GM18520 (cell line): Measurements from ENCODE around the gene SLC39A13.

ENCODE experiments used
- ATAC-seq: cut with Tn5 transposase; IDR thresholded peaks from one replicate; pipeline ENCODE4 v1.9.1; 2021; ENCODE audit not compliant: unreplicated experiment

SLC39A13 gene

DNA sequence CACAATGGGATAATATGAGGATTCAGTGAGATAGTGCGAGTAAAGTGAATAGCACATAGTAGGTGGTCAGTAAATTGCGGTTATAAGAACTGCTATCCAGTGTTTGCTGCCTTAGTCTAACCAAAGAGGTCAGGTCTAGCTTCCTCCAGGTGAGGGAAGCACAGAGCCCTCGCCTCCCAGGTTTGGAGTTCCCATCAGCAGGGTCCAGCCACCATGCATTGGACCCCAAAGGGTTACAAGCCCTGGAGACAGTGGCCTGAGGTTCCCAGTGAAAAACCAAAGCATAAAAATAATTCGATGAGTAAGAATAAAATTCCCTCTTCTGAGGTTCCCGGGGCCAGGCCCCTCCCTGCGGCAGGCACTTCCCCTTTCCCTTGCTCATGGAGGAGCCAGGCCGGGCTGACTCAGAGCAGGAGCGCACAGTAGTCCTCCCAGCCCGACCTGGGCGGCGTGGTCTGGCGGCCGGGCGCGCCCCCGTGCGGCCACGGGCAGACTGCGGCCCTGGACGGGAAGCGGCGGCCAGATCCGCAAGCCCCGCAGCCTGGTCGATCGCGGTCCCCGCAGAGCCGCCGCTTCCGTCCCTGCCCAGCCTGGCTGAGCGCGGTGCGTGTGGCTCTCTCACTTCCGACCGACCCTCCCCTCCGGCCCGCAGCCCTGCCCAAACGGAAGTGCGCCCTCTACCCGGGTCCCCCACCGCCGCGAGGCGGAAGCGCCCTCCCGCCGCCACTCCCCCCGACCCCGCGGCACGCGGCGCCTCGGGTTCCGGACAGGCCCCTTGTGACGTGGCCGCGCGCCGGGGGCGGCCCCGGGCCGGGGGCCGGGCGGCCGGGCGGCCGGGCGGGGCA, at the start of gene SLC39A13:
Gene SLC39A13 (plus strand): TSS at position 845 of the 845 bp plus-strand sequence. CDS start 1,505 bp downstream, outside the sequence.
- peak; percentile 77 for ATAC-seq

DNA sequence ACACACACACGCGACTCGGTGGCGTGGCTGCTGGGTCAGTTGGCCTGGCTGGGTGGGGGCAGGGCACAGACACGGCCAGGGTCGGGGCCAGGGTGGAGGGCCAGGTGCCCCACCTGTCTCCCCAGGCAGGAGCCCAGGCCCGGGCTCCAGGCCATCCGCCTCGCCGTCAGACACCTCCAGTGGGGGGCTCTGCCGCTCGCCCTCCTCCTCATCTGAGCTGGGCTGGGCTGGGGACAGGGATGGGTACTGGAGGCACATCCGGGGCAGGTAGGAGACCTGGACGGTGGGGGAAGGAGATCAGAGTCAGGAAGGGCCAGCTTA, 49.7 kb upstream of the SLC39A13 start:
- no peak for ATAC-seq

DNA sequence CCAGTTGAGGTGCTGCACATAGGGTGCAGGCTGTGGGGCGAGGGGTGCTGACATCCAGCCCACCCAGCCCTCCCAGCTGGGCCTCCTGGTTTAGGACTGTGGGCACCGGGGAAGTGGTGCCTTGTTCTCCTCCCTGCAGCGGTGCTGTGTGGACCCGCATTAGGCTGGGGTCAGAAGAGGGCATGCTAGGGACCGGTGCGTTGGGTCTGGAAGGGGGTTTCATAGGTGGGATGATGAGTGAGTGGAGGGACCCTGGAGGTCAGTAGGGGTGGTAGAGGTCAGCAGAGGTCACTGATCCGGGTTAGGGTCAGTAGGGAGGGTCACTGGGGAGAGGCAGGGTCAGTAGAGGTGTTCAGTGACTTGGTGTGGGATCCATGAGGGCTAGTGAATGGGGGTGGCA, 49.2 kb upstream of the SLC39A13 start:
- no peak for ATAC-seq

DNA sequence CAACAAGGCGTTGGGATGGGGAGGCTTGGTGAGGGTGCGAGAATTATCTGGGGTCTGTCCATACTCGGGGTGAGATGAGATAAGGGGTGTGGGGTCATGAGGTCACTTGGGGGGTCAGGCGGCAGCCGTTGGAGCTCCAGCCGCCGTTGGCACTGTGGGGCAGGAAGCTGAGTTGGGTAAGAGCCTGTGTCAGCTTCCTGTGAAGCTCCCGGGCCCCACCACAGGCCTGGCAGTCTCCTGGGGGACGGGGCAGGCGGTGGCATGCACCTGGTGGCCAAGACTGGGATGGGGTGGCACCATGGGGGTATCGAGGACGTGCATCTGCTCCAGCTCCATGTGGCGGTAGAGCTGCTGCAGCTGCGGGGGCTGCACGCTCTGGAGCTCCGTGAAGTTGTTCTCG, 48.8 kb upstream of the SLC39A13 start:
- ATAC-seq: no peak

DNA sequence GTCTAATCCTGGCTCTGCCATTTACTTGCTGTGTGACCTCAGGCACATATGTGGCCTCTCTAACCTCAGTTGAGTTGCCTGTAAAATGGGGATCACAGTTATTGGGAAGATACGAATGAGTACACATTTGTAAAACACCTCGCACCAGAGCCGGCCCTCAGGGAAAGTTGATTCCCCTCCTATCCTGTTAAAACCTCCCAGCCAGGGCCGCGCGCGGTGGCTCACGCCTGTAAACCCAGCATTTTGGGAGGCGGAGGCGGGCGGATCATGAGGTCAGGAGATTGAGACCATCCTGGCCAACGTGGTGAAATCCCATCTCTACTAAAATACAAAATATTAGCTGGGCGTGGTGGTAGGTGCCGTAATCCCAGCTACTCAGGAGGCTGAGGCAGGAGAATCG, 48.0 kb upstream of the SLC39A13 start:
- ATAC-seq: no peak

DNA sequence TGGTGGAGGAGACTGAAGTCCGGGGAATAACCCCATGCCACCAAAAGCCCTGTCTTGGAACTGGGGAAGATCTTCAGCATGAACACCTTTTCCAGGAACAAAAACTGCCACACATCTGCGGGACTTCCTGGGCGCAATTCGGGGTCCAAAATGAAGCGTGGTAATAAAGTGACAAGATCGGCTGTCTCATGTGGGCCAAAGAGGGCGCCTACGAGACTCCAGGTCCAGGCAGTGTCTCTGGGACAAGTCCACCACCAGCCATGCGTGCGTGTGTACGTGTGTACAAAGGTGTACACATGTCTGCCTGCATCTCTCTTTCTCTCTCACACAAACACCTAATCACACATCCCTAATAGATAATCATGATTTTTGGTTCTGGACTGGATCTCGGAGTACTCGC, 47.0 kb upstream of the SLC39A13 start:
- ATAC-seq: no peak

DNA sequence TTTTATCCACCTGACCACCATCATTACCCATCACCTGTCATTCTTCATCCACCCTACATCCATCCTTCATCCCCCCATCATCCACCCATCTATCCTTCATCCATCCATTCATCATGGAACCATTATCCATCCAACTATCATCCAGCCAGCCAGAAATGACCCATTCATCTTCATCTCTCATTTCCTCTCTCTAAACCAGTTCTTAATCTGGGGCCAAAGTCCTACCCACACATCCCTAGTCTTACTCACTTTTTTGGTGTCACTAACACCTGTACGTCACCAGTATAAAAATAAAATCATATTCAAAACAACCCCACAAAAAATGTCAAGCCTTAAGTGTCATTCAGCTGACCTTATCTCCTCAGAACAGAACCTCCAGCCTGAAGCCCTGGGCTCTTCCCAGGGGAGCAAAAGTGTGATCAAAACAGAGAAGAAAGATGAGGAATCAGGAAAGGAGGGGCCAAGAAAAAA, 42.3 kb upstream of the SLC39A13 start:
- no peak for ATAC-seq

DNA sequence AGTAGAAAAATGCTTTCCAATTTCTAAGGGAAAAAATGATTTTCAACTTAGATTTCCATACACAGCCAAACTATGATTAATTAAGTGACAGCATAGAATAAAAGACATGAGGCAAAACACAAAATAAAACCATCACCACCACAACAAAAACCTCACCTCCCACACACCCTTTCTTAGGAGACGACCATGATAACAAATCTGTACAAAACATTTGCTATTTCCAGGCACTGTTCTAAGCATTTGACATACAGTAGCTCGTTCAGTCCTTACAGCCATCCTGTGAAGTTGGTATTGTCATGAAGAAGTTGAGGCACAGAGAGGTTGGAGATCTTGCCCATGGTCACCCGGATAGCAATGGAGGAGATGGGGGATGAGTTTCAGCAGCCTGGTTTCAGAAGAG, 38.7 kb upstream of the SLC39A13 start:
- no peak for ATAC-seq

DNA sequence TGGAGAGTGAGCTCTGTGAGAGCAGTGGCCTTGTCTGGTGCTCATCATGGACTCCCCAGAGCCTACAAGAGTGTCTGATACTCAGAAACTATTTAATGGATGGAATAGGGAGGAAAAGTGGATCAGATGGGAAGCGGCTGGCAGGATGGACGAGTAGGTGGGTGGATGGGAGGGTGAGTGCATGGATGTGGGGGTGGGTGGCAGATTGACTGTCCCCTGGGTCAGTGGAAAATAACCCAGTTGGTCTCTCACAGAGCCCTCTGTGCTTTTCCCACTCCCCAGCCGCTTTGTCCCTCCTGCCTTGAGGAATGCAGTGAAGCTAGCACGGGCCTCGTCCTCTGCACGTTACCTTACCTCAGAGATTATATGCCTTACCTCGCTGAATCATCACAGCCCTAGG, 36.0 kb upstream of the SLC39A13 start:
- ATAC-seq: no peak

DNA sequence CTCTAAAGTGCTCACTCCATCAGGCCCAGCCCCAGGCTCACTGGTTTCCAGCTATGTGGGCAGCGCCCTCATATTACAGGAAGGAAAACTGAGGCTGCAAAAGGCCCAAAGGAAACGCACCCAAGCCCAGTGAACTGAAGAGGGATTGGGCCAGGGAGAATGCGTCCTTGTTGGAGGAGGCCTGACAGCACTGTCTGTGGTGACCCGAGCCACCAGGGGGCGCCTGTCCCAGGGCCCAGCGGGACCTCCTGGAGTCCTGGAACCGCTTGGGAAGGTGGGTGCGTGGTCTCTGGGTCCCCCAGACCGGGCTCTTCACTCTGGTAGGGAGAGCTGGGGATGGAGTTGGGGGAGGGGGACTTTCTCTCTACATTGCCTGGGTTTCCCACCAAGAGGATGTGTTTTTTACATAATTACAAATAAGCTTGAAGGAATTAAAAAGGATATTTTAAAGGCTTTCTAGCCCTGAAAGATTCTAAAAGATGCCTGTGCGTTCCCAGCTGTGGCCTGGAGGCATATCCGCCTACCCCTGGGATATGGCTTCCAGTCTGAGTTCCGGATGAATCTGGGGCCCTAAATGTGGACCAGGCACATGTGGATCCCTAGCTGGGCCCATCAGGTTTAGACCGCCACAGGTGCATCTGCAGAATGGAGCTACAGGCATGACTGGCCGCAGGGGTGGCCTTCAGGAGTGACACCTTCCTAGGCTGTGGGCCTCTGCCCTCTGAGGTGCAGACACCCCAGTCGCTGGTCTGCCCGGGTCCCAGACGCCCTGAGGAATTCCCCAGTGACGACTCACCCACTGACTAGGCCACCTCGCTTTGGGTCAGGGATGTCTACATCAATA, 34.3 kb upstream of the SLC39A13 start:
- no peak for ATAC-seq

DNA sequence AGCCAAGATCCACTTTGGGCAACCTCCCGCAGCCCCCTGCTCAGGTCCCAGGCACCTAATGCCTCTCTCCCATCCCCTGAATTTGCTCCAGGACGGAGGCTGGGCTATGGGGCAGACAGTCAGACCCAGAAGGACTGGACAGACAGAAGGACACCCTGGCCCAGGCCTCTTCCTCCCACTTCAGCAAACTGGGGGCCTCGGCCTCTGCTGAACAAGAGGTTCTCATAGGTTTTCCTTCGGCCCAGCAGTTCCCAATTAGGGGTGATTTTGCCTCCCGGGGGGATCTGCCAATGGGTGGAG, 33.7 kb upstream of the SLC39A13 start:
- ATAC-seq: no peak

DNA sequence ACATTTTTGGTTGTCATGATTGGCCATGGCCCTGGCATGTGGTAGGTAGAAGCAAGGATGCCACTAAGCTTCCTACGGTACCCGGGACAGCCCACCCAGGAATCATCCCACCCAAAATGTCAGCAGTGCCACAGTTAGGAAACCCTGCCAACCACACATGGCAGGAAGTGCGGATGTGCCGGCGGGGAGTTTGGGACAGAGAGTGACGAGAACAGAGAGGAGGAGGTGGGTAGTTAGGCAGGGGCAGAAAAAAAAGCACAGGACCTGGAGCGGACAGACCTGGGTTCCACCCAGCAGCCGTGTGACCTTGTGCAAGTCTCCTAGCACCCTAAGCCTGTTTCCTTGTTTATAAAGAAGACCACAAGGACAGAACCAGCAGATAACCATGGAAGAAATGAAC, 33.4 kb upstream of the SLC39A13 start:
- ATAC-seq: no peak

DNA sequence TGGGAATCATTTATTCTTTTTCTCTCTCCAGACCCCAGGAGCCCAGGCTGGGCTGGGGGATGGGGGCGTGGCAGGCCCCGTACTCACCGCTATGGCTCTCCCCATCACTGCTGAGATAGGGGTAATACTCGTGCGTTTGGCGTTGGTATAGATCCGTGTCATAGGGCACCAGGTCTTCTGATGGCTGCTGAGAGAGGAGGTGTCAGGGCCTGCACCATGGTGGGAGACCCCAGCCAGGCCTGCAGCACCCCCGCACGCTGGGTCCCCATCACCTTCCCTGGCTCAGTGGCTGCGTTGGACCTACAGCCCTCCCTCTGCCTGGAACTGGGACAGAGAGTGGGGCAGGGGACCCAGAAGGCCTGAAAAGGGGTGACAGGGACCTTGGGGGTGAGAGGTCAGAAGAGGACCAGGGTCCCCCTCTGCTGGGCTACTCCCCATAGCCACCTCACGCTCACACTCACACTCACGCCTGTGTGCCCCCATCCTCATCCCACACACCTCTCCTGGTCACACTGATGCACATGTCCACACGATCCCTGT, 32.8 kb upstream of the SLC39A13 start:
- ATAC-seq: no peak

DNA sequence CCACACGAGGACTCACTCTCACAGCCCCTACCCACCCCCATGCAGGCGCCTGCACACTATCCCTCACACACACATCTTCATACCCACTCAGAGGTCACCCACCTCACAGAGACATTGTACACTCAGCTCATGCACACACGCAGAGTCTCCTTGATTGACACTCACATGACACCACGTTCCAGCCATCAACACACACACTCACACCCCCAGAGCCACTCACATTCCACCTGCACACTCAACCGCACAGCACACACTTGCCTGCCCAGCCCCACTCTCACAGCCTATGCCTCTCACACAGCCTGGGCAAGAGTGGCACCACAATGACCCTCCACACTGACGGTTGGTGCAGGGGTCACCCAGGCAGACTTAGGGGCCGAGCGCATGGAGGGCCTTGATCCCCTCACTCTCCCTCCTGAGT, 32.3 kb upstream of the SLC39A13 start:
- no peak for ATAC-seq

DNA sequence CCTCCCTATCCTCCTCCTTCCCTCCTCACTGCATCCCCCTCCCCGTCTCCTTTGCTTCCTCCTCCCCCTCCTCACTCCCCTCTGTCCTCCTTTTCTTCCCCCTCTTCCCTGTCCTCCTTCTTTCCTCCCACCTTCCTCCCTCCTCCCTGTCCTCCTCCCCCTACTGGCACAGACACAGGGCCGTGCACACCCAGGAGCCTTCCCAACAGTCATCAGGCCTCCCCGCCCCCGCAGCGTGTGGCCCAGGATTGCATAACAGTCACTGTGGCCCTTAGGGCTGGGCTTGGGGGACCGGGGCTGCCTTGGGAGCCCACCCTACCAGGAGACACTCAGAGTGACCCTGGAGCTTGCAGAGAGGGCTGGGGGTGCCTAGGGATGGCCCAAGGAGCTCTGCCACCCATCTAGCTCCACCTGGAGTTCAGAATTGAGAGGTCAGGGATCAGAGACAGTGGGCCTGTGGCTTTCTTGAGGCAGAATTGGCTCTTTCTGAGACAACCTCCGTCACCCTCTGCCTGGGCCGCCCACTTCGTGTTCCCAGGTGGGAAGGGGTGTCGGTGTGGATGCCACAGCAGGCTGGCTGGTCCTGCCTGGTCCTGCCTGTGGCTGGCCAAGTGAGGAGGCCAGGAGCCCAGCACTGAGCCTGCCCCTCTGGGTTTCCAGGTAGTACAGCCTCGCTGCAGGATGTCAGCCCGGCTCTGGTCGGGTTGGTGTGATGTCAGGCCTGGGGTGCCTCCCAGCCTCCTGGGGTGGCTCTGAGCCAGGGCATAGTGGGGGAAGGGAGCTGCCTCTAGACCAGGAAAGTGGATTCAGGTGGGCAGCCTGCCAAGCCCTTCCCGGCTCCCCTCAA, 31.6 kb upstream of the SLC39A13 start:
- no peak for ATAC-seq

DNA sequence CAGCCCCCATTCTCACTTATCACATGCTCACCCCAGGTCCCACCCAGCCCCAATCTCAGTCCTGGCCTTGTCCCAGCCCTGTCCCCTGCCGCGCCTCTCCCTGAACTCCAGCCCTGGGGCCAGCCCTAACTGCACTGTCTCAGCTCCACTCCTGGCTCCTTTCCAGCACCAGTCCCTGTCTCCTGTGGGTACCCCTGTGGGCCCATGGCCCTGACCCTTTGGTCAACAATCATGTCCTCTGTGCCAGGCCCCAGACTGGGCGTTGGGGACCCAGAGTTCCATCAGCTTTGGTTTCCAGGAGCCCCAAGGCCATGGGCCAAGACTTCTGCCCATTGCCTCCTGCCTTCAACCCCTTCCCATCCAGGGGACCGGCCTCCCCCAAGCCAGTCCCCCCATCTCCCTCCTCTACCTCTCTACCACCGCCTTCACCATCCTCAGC, 30.8 kb upstream of the SLC39A13 start:
- ATAC-seq: no peak

DNA sequence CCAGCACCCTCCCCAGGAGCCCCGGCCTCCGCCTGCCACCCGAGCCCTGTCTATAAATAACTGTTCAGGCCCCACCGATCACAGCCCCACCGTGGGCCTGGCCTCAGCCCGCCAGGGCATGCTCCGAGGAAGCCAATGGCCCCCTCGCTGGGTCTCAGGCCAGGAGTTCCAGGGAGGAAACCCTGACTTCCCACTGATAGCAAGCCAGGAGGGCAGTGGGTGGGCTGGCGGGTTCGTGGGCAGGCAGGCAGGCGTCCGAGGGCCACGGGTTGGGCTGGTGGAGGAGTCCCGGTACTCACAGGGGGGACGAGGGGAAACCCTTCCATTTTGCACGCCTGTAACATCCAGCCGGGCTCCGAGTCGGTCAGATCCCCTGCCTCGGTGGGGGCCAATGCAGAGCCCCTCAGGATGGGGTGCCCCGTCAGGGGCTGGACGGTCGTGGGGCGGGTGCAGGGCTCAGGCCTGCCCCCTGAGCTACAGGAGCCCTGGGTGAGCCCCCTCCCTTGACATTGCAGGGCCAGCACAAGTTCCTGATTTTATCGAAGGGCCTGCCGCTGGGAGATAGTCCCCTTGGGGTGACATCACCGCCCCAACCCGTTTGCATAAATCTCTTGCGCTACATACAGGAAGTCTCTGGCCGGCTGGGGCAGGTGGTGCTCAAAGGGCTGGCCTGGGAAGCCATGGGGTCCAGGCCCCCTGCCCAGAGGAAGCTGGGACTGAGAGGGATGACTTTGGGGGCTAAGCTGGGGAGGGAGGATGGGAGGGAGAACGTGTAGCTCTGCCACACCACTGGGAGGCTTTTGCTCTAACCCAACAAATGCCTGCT, 30.2 kb upstream of the SLC39A13 start, which contains the start of gene SPI1:
Gene SPI1 (minus strand): TSS at position 538 of the 826 bp plus-strand sequence. CDS start 194 bp downstream, at position 344.
- ATAC-seq: peak; percentile 74

DNA sequence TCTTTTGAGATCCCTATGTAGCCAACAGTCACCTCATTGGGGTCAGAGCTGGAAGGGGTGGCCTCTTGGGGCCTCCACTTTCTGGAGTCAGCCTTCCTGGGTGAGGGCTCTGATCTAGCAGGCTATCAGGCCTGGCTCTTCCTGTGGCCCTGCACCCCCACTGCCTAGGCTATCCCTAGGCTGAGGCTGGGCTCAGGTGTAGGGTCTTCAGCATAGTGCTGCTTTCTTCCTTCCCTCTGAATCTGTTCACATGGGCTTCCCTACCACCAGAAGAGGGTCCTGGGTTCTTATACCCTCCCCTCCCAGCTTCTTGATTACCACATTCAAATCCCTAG, 29.6 kb upstream of the SLC39A13 start:
- ATAC-seq: no peak

DNA sequence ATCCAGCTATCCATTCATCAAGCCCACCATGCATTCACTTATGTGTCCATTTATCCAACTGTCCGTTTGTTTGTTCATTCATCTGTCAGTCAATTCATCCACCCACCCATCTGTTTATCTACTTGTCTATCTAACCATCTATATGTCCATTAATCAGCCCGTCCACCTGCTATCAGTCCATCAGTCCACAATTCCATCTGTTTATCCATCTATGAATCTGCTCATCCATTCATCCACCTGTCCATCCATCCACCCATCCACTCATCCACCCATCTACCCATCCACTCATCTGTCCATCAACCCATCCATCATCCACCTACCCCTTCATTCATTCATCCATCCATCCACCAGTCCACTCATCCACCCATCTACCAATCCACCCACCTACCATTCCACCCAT, 29.1 kb upstream of the SLC39A13 start:
- no peak for ATAC-seq

DNA sequence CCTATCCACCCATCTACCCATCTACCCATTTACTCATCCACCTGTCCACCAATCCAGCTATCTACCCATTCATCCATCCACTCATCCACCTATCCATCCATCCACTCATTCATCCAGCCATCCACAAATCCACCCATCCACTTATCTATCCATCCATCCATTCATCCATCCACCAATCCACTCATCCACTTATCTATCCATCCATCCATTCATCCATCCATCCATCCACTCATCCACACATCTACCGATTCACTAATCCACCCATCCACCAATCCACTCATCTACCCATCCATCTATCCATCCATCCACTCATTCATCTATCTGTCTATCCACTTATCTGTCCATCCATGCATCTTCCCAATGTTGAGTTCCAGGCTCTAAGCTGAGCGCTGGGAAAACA, 28.3 kb upstream of the SLC39A13 start:
- ATAC-seq: no peak
